HL-60/S4 treated with retinoic acid at 250 ng/mL for 4 days and 3 days (cell line): Measurements from ENCODE around the gene NUDT21.
"Not testable (repeated sequence)": the region's sequence is repeated elsewhere in the genome, so short reads cannot be mapped to it uniquely, and the experiment has no call there.

Experiments
- in situ Hi-C: fragments of 300-500 bp; cut with MboI; formaldehyde crosslinking; loops from 2 replicates; pipeline ENCODE4 v1.7.0; 2022; ENCODE audit warnings: low sequenced_read_pairs

Gene NUDT21

DNA sequence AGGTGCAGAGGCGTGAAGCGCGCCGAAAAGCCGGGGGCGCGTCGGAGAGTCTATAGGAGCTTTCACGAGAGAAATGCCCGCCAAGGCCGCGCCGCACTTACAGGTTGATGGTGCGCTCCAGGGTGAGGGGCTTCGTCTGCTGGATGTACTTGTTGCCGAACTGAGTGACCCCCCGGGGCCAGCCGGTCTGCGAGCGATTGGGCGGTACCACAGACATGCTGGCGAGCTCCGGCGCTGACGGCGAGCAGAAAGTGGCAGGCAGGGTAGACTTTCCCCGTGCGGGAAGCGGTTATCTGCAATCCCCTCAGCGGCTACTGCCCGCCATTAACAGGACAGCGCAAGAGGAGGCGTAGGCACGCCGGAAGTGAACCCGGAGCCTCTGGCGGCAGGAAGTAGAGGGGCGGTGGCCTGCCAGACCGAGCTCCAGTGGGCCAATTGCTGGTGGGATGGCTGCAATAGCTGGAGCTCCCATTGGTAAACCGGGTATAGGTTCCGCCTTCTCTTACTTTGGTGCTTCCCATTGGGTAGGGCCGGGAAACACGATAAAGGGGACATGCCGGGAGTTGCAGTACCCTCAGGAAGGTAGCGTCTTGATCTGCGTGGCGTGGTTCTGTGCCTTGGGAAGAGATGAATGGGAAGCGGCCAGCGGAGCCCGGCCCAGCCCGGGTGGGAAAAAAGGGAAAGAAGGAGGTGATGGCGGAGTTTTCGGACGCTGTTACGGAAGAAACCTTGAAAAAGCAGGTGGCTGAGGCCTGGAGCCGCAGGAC, at the start of gene NUDT21, which contains the start of gene OGFOD1:
TSS of gene NUDT21 (minus strand) at position 347 of the 767 bp plus-strand sequence. CDS start at position 217, 130 bp downstream.
TSS of gene OGFOD1 (plus strand) at position 569 of the 767 bp plus-strand sequence. CDS start at position 628, 59 bp downstream.
- in situ Hi-C loops: no loop called here

- in situ Hi-C loops: no loop called here
Observed at GRCh38 chr16:56493815-56494214, 42.7 kb upstream of the NUDT21 start.

- in situ Hi-C loops: no loop called here
Observed at GRCh38 chr16:56493126-56493525, 42.0 kb upstream of the NUDT21 start.

- in situ Hi-C loops: no loop called here
Observed at GRCh38 chr16:56491657-56492261, 40.6 kb upstream of the NUDT21 start.

DNA sequence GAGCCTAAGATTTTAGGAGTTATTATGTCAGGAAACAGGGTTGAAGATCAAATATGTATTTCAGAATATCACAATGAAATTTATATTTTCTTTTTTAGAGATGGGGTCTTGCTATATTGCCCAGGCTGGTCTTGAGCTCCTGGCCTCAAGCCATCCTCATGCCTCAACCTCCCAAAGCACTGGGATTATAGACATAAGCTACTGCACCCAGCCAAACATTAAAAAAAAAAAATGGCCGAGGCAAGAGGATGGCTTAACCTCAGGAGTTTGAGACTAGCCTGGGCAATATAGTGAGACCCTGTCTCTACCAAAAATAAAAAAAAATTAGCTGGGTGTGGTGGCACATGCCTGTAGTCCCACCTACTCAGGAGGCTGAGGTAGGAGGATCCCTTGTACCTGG, 37.7 kb upstream of the NUDT21 start:
- in situ Hi-C loops: not testable (repeated sequence)

- in situ Hi-C loops: no loop called here
Observed at GRCh38 chr16:56488035-56488434, 36.9 kb upstream of the NUDT21 start.

DNA sequence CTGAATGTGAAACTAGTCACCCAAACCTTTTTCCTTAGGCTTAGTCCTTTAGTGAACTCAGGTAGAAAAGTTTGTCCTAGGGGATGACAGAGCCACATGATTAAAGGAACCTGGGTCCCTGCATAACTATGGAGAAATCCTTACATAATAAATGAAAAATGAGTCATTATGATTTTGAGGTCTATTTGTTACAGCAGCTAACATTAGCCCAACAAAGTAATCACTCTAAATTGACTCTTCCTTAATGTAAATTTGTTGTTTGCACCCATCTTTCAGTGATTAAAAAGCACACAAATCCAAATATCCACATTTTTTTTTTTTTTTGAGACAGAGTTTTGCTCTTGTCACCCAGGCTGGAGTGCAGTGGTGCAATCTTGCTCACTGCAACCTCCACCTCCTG, 32.3 kb upstream of the NUDT21 start:
- in situ Hi-C loops: no loop called here

- in situ Hi-C loops: no loop called here
Observed at GRCh38 chr16:56482683-56483236, 31.6 kb upstream of the NUDT21 start.

- in situ Hi-C loops: no loop called here
Observed at GRCh38 chr16:56481468-56482122, 30.5 kb upstream of the NUDT21 start.

- in situ Hi-C loops: no loop called here
Observed at GRCh38 chr16:56480776-56481467, 29.8 kb upstream of the NUDT21 start.

- in situ Hi-C loops: no loop called here
Observed at GRCh38 chr16:56479469-56479868, 28.3 kb upstream of the NUDT21 start.

DNA sequence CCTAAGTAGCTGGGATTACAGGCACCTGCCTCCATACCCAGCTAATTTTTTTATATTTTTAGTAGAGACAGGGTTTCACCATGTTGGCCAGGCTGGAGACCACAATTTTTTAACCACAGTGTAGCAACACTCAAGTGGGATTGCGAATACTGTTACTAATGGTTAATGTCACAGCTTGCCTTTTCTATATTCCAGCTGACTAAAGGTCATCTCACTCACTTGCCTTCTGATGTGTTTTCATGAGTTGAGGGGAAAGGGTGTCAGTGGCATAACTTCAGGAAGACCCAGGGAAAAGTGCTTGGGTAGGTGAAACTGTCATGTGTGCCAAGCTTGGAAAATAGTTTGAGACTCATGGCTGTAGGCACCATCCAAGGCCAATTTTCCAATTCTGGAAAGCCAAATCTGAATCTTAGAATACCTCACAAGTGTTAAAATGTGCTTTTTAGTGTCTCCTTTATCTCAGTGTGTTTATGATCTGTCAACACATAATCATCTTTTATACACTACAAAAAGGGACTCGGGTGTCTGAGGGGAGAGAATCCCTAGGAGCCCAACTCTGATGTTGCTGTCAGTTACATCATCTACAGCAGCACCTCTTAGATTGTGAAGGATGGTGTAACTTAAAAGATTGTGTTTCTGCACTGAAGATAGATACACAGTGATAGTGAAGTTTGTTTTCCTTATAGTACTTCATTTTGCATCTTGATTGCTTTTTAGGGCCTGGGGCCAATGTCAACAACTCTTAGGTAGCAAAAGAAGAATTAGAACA, 27.3 kb upstream of the NUDT21 start:
- in situ Hi-C loops: no loop called here

DNA sequence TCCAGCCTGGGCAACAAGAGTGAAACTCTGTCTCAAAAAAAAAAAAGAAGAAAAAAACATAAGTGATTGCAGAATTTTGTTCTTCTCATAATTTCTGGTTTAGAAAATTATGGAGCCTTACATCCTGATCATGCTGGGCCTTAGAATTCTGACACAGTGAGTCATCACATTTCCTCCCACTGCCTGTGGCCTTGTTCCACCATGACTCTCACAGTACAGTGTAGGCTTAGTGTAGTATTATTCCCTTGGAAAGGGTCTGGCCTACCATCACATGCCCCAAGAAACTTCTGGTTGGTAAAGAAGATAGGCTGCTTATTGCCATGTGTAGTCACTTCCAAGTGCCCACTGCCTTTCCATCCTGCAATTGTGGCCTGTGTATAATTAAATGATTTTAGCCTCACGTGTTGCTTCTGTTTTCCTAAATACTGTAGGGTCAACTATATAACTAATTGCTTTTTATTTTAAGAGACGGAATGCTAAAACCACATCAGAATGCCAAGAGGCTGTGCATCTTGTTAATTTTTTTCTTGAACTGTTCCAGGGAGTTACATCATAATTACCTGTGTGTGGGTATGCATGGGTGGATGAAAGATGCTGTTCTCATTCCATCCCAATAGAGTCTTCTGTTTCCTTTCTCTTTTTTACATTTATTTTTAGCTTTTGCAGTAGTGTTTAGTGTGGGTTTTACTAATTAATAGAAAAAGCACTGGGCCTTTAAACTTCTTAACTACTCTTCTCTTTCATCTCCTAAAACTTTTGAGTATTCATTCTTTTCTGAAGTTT, 26.2 kb upstream of the NUDT21 start:
- in situ Hi-C loops: no loop called here

DNA sequence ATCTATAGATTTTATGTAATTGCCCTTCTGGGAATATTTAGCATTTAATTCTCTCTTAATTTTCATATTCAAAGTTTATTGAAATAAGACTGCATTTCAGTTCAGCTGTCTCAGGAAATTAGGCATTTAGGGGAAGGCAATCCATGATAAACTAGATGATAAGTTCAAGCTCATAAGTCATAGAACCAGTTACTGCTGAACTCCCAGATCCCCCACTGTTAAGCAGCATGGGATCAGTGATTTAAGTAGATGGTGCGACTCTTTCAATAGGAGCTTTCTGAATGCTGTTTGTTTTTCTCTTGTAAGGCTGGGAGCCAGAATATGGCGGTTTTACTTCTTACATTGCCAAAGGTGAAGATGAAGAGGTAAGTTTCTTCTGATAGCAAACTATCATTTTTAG, 24.1 kb upstream of the NUDT21 start:
- in situ Hi-C loops: no loop called here

DNA sequence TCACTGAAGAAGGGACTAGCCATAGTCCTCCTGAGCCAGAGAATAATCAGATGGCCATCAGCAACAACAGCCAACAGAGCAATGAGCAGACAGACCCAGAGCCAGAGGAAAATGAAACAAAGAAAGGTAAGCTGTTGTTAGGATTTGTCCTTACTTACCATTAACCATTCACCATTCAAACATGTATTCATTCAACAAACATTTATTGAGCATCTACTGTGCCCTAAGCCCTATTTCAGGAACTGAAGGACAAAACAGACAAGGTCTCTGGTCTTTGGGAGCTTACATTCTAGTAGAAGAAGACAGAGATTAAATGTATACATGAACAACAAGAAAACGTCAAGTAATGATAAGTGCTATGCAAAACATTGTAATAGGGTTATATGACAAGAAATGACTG, 19.5 kb upstream of the NUDT21 start:
- in situ Hi-C loops: no loop called here

GRCh38 chr16:56470232-56470631, 19.1 kb upstream of the NUDT21 start:
- in situ Hi-C loops: no loop called here

DNA sequence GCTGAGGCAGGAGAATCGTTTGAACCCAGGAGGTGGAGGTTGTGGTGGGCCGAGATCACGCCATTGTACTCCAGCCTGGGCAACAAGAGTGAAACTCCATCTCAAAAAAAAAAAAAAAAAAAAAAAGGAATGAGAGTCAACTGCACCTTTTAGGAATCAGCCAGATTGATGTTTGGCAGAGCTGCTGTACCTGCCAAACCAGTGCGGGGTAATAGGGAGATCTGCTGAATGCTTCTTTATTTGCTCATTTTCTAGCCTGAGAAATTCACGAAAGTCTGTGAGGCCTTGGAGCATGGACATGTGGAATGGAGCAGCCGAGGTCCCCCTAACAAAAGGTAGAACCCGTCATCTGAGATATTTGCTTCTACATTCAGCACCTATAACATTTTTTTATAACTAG, 18.6 kb upstream of the NUDT21 start:
- in situ Hi-C loops: no loop called here

GRCh38 chr16:56468800-56469199, 17.7 kb upstream of the NUDT21 start:
- in situ Hi-C loops: no loop called here

DNA sequence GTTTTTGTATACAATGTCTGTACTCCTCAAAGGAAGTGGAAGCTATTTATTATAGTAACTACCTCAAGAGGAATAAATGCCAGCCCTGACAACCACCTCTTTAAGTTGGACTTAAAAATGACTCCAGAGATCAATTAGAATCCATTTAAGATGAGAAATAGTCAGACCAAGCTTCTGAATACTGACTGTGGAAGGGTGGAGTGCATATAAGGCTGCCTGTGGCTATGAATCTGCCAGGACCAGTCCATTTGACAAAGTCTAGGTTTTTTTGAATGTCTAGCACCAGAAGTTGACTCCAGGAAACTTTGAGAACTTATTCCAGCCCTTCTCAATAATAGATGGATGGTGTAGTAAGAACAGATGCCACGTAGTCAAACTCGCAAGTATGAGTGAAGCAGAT, 15.2 kb upstream of the NUDT21 start:
- in situ Hi-C loops: no loop called here

DNA sequence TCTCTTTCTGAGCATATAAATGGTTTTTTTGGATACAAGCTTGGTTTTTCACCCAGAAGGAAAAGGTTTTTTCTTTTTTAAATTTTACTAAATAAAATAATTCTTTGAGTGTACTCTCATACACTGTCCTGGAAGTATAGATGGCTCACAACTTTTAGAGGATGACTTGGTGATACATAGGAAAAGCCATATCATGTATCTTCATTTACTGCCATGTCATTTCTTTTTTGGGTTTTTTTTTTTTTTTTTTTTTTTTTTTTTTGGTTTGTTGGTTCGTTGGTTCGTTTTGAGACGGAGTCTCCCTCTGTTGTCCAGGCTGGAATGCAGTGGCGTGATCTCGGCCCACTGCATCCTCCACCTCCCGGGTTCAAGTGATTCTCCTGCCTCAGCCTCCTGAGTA, 12.0 kb upstream of the NUDT21 start:
- in situ Hi-C loops: no loop called here
